ENCODE data around the gene RGS17.

- TF ChIP-seq CTCF (IDR thresholded peaks at IDR 0.05): no peak
- no peak for TF ChIP-seq POLR2A (IDR thresholded peaks at IDR 0.05)
These were observed 45.8 kb downstream of the RGS17 start for GRCh38 chr6:153085239-153085638.

All from lower leg skin (tissue), 3 donors.